Stimulated activated CD4-positive, alpha-beta T cell treated with anti-CD3 and anti-CD28 coated beads, Interleukin-1b, Interleukin-23, amount 100 ng/mL, for 4 hours (primary cell): Measurements from ENCODE around the gene OR51E1.

Experiments
- DNase-seq, 2 donors: peaks; one replicate each; pipeline ENCODE4 v3.0.0-alpha.2; 2020; ENCODE audit warnings: low read depth in 2 of 2

Gene OR51E1

GRCh38 chr11:4654635-4655369, 11.0 kb downstream of the OR51E1 start:
- no peak for DNase-seq

GRCh38 chr11:4658629-4659445, 15.1 kb downstream of the OR51E1 start:
- DNase-seq: no peak

- DNase-seq: no peak
Measured at GRCh38 chr11:4662876-4663275, 19.1 kb downstream of the OR51E1 start.

GRCh38 chr11:4664183-4664582, 20.4 kb downstream of the OR51E1 start:
- DNase-seq: no peak

- no peak for DNase-seq
Measured at GRCh38 chr11:4664786-4665185, 21.0 kb downstream of the OR51E1 start.

DNA sequence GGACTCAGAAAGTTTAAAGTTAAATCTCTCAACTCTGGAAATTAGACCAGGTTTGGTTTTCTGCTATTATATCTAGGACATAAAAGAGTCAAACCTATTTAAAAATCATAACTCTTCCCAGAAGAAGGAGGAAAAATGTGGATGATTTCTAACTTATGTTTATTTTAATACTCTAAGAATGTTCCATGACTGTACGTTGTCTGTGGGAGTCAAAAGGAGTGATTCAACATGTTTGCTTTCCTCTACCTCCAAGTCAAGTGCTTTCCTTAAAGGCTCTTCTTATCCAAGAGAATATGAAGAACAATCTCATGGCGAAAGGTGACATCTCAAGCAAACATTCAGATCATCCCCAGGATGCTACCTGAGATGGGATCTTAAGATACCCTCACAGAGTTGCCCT, 21.6 kb downstream of the OR51E1 start:
- DNase-seq: no peak

DNA sequence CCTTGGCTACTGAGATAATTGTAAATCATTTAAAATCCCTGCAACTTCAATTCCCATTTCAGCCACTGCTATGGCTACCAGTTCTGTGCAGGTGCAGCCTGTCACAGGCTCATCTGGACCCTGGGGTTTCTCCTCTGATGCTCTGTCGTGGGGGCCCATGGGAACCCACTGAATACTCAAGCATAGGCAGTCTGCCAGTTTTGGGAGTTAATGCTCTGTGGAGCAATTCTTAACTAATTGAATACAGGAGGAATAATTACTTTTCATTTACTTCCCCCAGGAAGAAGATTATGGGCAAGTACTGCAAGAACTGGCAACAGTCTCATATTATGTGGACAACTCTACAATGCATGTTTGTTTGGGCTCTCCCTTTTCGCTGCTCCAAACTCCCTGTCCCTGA, 28.0 kb downstream of the OR51E1 start:
- DNase-seq: no peak

DNA sequence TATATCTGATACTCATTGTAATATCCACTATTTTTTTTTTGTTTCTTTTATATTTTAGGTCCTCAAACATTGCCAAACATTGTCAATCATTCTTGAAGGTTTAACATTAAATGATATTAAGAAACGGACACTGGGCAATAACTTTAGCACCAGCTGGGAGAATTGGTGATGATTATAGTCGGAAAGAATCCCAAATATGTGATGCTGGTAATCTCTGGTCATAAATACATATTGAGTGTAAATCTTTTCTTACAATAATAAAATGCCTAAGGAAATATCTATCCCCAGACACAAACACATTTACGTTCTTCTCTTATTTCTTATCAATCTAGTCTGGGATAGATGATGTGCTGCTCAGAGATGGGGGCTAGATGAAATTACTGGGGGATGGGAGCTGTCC, 28.7 kb downstream of the OR51E1 start:
- DNase-seq: no peak

GRCh38 chr11:4673781-4674180, 30.0 kb downstream of the OR51E1 start:
- no peak for DNase-seq

- DNase-seq: no peak
Measured at GRCh38 chr11:4677948-4678347, 34.2 kb downstream of the OR51E1 start.

DNA sequence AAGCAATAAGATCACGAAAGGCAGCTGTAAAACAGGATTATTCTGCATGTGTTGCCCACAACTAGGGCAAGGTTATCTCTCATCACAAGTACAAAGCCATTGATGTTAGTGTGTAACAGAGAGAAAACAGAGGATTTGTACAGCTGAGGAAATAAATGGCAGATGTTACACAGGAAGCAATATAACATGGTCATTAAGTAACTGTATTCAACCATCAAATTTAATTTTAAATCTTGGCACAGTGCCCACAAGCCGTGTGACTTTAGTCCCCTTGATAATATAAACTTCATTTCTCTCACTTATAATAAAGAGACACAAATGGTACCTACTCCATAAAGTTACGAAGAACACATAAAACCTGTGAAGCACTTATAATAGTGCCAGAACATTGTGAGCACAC, 36.6 kb downstream of the OR51E1 start:
- no peak for DNase-seq

GRCh38 chr11:4682623-4683419, 39.0 kb downstream of the OR51E1 start:
- DNase-seq: no peak

- no peak for DNase-seq
Measured at GRCh38 chr11:4684631-4685285, 41.0 kb downstream of the OR51E1 start.

DNA sequence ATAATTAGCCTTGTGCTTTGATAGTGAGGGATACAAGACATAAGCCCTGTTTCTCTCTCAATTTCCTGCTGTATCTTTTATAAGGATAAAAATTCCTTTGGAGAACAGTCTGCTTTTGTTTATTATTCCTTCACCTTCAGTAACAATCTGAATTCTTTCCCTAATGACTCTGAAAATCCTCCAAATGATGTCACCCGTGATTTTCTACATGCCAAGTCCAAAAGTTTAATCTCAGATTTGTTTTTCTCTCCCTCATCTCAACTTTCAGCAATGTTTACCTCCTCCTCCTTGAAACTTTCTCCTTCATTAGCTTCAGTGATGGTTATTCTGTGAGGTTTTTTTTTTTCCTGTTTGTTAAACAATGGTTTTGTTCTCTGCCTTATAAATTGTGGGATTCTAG, 51.7 kb downstream of the OR51E1 start:
- no peak for DNase-seq

GRCh38 chr11:4697585-4697984, 53.8 kb downstream of the OR51E1 start, which contains the start of gene OR51E2:
Gene OR51E2, minus strand, starts transcription at chr11:4697853. Its CDS starts 15,142 bp downstream, at chr11:4682711.
- DNase-seq: no peak

GRCh38 chr11:4699697-4700435, 56.1 kb downstream of the OR51E1 start:
- DNase-seq: no peak

DNA sequence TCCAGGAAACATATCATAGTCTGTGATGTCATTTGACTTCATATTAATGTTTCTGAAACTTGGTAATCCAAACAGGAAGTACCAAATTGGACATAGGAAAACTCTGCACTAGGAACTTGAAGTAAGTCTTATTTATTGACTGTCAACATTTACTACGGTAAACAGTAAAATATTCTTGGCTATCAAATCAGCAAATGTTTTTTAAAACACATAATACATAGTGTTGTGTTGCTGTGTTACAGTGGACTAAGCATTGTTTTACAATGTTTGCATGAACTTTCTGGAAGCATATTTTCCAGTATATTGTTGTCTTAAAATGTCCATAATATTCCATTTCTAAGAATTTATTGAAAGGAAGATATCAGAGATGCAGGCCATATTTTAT, 56.6 kb downstream of the OR51E1 start:
- no peak for DNase-seq

DNA sequence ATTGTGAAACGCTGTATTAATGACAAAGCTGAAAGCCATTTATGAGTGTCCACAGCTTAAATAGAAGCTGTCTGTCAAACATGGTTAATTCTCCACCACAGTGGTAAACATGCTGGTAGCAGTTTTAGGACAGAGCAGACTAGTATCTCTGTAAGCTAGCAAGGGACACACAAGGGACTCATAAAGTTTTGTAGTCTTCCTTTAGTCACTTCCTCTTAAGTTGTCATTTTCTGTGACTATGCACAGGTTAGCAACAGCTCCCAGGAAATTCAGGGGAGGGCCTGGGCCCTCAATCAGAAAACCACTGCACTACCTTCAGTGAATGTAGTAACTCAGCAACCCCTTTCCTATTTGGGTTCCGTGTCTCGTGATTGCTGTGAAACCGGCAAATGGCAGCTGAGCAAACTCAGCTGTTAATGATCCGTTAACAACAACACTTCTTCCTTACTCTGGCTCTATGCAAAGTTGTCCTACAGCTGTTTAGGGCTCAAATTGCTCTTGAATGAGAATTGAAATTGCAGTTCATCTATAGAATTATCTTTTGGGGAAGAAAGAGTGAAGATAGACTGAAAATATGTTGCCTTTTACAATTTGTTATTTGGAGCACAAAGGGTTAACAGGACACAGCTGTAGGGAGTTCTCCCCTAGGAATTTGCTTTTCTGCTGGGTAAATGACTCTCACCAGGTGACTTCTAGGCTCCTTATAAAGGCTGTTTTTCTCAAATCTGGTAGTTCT, 60.4 kb downstream of the OR51E1 start, which contains the start of gene MMP26:
Gene MMP26 (plus strand): TSS at position 731 of the 736 bp plus-strand sequence.
- no peak for DNase-seq

GRCh38 chr11:4704790-4705334, 61.1 kb downstream of the OR51E1 start:
- no peak for DNase-seq
